ENCODE data around the gene DNAJB7. TPM values are rescaled to one million over a fixed set of nuclear protein-coding genes. Genes with fewer than 3 reads are reported as not detected.

The DNAJB7 gene
- not detected in 2 replicates for total RNA-seq

GRCh38 chr22:40862013-40862412 lies at the start of gene DNAJB7:
Gene DNAJB7 (minus strand): TSS chr22:40862113. CDS start chr22:40861994, 119 bp downstream.

GRCh38 chr22:40856513-40857308 lies 5.2 kb downstream of the DNAJB7 start, which contains the start of the genes ST13 and XPNPEP3:
Gene ST13 (minus strand): TSS chr22:40856639. CDS start chr22:40856540, 99 bp downstream.
Gene XPNPEP3 (plus strand): TSS chr22:40857148. CDS start chr22:40857182, 34 bp downstream.

GRCh38 chr22:40818747-40819598 lies 42.9 kb downstream of the DNAJB7 start, which contains the start of gene SLC25A17:
Gene SLC25A17 (minus strand): TSS chr22:40819346. CDS start chr22:40819248, 98 bp downstream.

Other genes starting within 250 kb of the DNAJB7 start
- 15.2 and 29.1 TPM in 2 replicates for gene MRTFA, start 225.4 kb downstream of the DNAJB7 start, total RNA-seq
- 0.28 TPM in 1 of 2 replicates, not detected in the other for gene MCHR1, start 182.6 kb downstream of the DNAJB7 start, total RNA-seq
- 11.0 and 11.9 TPM in 2 replicates for gene SLC25A17, start 42.8 kb downstream of the DNAJB7 start, total RNA-seq
- 229 and 320 TPM in 2 replicates for gene ST13, start 5.5 kb downstream of the DNAJB7 start, total RNA-seq
- gene XPNPEP3, start 5.0 kb downstream of the DNAJB7 start, total RNA-seq: 3.9 and 8.0 TPM in 2 replicates
- 59.9 and 69.1 TPM in 2 replicates for gene RBX1, start 89.3 kb upstream of the DNAJB7 start, total RNA-seq
- gene EP300, start 230.5 kb upstream of the DNAJB7 start, total RNA-seq: 30.4 and 47.3 TPM in 2 replicates

Measured in endothelial cell of coronary artery (primary cell).